GM12873 (cell line): ENCODE data around the gene ADIRF.

ENCODE experiments used
- TF ChIP-seq, protein P1 (sequence below): IDR thresholded peaks from 2 replicates; pipeline ENCODE4 v1.5.1; 2012; ENCODE audit warnings: low read depth, mild to moderate bottlenecking, moderate library complexity, low read length, control low read depth; ENCODE audit not compliant: insufficient read depth; ENCODE audit errors: missing control alignments

Gene ADIRF

DNA sequence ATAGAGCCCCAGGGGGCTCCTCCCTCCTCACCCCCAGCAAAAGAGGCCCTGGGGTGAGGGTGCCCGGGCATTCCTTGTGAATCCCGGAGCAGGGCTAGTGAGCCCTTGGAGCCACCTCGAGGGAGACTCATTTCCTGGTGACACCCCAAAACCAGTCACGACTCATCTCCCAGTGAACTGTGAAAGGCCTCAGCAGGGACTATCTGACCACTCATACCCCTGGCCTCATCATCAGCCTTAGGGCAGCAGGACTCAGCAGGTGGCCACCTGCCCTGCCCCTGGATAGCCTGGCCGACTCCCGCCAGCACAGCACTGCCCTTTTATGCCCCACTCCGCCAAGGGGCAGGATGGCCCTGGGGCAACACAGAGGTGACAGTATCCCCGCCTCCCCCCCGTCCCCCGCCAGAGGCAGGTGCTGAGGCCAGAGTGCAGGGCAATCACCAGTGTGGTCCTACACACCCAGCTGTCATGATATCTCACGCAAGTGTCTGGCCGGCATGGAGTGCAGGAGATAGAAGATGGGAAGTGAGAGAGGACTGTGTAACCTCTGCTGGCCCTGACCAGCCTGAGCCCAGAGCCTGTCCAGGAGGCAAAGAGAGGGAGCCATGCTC lies 6.7 kb upstream of the ADIRF start:
- TF ChIP-seq, protein P1, sequence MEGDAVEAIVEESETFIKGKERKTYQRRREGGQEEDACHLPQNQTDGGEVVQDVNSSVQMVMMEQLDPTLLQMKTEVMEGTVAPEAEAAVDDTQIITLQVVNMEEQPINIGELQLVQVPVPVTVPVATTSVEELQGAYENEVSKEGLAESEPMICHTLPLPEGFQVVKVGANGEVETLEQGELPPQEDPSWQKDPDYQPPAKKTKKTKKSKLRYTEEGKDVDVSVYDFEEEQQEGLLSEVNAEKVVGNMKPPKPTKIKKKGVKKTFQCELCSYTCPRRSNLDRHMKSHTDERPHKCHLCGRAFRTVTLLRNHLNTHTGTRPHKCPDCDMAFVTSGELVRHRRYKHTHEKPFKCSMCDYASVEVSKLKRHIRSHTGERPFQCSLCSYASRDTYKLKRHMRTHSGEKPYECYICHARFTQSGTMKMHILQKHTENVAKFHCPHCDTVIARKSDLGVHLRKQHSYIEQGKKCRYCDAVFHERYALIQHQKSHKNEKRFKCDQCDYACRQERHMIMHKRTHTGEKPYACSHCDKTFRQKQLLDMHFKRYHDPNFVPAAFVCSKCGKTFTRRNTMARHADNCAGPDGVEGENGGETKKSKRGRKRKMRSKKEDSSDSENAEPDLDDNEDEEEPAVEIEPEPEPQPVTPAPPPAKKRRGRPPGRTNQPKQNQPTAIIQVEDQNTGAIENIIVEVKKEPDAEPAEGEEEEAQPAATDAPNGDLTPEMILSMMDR = no peak

DNA sequence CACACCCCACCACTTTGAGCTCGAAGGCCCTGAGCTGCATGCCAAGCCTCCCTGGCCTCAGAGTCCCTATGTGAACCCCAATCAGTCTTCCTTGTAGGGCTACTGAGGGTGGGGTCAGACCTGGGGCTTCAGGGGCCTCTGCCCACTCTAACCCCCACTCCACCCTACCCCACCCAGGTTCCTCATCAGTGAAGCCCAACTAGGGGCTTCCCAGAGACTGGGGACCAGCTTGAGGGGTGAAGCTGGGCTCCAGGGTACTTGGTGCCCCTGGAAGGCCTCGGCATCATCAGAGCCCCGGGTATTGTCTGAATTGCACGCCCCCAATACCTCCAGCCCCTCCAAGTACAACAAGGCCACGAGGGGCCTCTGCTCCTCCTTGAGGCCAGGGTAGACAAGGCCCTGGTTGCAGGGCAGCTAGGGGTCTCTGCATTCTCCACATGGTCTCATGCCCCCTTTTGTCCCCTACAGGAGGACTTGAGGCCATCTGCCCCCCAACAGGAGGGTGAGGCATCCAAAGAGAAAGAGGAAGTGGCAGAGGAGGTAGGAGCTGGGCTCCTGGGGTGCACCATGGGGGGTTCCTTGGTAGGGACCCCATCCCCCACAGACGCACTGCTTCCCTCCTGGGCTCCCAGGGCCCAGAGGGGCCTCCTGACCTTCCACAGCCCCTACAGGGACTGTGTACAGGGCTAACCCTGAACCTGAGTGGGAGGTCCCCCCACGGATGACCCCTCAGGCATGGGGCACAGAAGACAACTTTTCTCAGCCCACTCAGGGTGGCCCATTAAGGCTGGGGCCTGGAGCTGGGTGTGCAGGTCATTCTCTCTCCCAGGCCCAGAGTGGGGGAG lies 5.9 kb upstream of the ADIRF start:
- TF ChIP-seq, protein P1 = no peak

DNA sequence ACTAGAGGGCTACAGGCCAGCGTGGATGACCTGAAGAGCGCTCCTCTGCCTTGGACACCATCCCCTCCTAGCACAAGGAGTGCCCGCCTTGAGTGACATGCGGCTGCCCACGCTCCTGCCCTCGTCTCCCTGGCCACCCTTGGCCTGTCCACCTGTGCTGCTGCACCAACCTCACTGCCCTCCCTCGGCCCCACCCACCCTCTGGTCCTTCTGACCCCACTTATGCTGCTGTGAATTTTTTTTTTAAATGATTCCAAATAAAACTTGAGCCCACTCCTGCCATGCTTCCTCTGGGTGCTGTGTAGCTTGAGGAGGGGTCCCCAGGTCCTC lies 5.3 kb upstream of the ADIRF start:
- TF ChIP-seq, protein P1 = no peak

DNA sequence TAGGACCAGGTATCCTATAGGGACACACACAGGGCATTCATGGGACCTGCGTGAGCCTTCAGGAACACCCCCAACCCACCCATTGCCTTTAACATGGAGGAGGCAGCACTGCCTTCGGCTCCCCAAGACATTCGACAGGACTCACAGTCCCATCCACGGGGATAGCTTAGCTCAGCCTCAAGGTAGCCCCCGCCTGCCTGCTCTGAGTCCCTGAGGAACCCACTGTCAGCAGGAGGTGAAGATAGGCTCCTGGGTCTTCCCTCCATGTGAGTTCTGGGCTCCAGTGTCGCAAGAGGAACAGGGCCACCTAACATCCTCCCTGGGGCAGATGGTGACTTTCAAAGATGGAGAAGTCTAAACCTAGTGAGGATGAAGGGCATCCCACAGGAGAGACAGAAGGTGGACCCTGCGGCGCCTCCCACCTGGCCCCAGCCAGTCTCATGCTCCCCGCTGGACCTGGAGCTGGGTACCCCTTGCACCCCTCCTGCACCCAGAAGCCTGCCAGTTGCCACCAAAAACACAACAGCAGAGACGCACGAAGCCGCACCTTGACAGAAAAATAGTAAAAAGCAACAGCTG lies 4.9 kb upstream of the ADIRF start:
- TF ChIP-seq, protein P1 = no peak

DNA sequence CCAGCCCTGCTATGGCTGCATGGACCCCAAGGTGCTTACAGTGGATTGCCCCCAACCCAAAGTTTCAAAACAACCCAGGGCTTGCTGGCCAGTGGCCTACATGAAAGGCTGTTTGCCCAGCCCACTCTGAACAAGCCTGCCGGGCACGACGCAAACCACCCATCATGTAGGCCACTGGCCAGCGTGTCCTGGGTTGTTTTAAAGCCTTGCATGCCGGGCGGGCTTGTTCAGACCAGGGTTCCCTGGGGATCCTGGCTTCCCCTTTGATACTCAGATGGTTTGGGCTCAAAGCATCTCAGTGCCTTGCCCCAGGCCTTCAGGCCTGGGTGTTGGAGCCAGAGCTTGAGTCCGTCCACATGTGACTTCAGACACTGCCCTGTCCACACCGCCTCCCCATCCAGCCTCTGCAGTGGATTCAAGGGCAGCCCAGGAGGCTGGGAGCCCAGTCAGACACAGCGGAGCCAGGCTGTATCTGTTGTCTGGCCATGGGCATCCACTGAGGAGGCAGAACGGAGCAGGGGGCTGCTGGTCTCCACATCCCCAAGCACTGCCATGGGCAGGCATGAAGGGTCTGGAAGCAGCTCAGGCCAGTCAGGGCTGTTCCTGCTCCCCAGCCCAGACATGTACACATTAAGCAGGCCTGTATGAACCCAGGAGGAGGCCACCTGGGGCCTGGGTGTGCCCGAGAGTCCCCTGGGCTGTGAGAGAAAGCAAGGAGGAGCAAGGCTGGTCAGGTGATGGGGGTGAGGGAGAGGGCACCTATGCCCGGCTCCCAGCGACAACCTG lies 4.0 kb upstream of the ADIRF start:
- TF ChIP-seq, protein P1 = no peak

DNA sequence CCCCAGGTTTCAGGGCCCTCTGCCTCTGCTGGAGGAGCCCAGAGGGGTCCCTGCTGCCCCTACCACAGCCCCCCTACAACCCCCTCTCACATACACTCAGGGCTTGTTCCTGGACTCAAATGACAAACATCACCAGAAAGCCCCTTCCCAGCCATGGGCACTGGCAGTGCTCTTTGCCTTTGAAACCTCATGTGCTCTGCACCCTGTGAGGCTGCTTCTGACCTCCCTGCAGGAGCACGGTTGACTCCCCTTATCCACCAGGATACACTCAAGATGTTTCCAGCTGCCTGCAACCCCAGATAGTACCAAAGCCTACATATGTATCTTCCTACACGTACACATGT lies 3.5 kb upstream of the ADIRF start:
- TF ChIP-seq, protein P1 = no peak
